GM21825 (cell line): Measurements from ENCODE around the gene PALS1.
A peak's percentile ranks its signal among the peaks of the same experiment; 100 is the strongest.

Experiments used
- ATAC-seq: cut with Tn5 transposase; IDR thresholded peaks from one replicate; pipeline ENCODE4 v1.9.1; 2021; ENCODE audit warnings: mild to moderate bottlenecking, moderate library complexity; ENCODE audit not compliant: unreplicated experiment

Gene PALS1

GRCh38 chr14:67241411-67242167 is at the start of gene PALS1:
Gene PALS1, plus strand, starts transcription at chr14:67241435. Its CDS starts 37,736 bp downstream, at chr14:67279171.
- ATAC-seq, result peak; percentile 46

- no peak for ATAC-seq
These were observed 49.4 kb upstream of the PALS1 start for GRCh38 chr14:67191768-67192290.

- no peak for ATAC-seq
These were observed 48.9 kb upstream of the PALS1 start for GRCh38 chr14:67192366-67192765.

- ATAC-seq, result no peak
These were observed 46.0 kb upstream of the PALS1 start for GRCh38 chr14:67195279-67195678.

GRCh38 chr14:67199016-67199415 is 42.2 kb upstream of the PALS1 start:
- ATAC-seq, result no peak

- ATAC-seq, result no peak
These were observed 33.4 kb upstream of the PALS1 start for GRCh38 chr14:67207810-67208209.

GRCh38 chr14:67218126-67218525 is 23.1 kb upstream of the PALS1 start:
- ATAC-seq, result no peak

GRCh38 chr14:67221248-67221981 is 19.8 kb upstream of the PALS1 start:
- no peak for ATAC-seq

GRCh38 chr14:67221982-67222328 is 19.3 kb upstream of the PALS1 start:
- ATAC-seq, result no peak

- ATAC-seq, result no peak
These were observed 15.7 kb upstream of the PALS1 start for GRCh38 chr14:67225523-67225922.

- ATAC-seq, result no peak
These were observed 12.8 kb upstream of the PALS1 start for GRCh38 chr14:67228325-67228984.

GRCh38 chr14:67232066-67232465 is 9.2 kb upstream of the PALS1 start:
- ATAC-seq, result no peak

- ATAC-seq, result no peak
These were observed 8.6 kb upstream of the PALS1 start for GRCh38 chr14:67232621-67233020.

- no peak for ATAC-seq
These were observed 3.6 kb upstream of the PALS1 start for GRCh38 chr14:67237591-67237990.

- no peak for ATAC-seq
These were observed 1.7 kb upstream of the PALS1 start for GRCh38 chr14:67239582-67239981.

GRCh38 chr14:67240168-67240932 is 885 bp upstream of the PALS1 start:
- peak; percentile 14 for ATAC-seq

- ATAC-seq, result peak; percentile 89
These were observed 241 bp upstream of the PALS1 start for GRCh38 chr14:67240978-67241410.

GRCh38 chr14:67242168-67242420 is 859 bp downstream of the PALS1 start:
- ATAC-seq, result no peak

GRCh38 chr14:67245104-67245503 is 3.9 kb downstream of the PALS1 start:
- ATAC-seq, result no peak

GRCh38 chr14:67251573-67252226 is 10.5 kb downstream of the PALS1 start:
- ATAC-seq, result no peak
